Epithelial cell of esophagus (primary cell): ENCODE data around the gene SLC38A10.

ENCODE experiments used
- DNase-seq: peaks from one replicate; pipeline ENCODE4 v3.0.0; 2010; ENCODE audit warnings: low read depth
- H3K4me3 ChIP-seq: 2 replicates; pipeline ENCODE4 v1.5.1; 2011; ENCODE audit warnings: mild to moderate bottlenecking, low read length, control low read depth
- CTCF ChIP-seq: IDR thresholded peaks from 2 replicates; pipeline ENCODE4 v1.5.1; 2011; ENCODE audit warnings: low read depth, mild to moderate bottlenecking, low read length, control low read depth, inconsistent platforms; ENCODE audit not compliant: insufficient read depth; ENCODE audit errors: missing control alignments

SLC38A10 gene

GRCh38 chr17:81236784-81237183 lies 58.3 kb downstream of the SLC38A10 start:
- no peak for DNase-seq
- H3K4me3 ChIP-seq: no peak overlapping the region
- no peak for TF ChIP-seq CTCF

GRCh38 chr17:81235822-81236740 lies 59.0 kb downstream of the SLC38A10 start:
- TF ChIP-seq CTCF: no peak
- no peak for DNase-seq
- no peak overlapping the region for H3K4me3 ChIP-seq

DNA sequence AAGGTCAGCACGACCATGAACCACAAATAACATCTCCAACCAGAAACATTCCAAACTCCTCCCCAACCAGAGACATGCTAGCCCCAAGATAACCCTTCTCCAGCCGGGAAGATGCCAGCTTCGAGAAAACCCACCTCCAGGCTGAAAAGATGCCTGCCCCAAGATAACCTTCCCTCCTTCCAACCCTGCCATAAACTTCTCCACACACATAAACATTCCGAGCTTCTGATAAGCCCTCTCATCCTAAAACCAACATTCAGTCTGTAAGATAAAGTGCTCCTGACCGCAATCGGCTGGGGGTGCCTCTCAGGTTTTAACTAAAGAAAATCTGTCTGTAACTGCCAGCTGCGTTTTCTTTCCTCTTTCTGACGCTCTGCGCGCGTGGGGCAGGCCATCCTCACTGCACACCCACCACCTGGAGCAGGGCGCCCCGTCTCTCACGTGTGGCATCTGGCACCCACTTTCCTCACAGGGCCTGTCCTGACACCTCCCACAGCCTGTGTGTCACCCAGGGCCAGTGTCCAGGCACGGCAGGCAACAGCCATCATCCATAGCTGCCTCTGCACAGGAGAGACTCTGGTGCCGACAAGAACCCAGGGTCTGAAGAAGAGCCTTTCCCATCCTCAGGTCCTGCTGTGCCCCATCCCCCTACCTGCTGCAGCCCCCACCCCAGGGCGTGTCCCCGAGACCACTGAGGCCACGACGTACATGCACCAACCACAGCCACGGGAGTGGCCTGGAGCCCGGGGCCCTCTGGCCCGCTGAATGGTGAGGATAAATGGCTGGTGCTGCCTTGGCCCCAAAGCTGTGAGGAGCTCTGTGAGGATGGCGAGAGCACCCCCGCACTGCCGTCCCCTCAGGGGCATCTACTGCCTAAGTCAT lies 59.9 kb downstream of the SLC38A10 start:
- DNase-seq: no peak
- no peak for TF ChIP-seq CTCF
- H3K4me3 ChIP-seq: no peak overlapping the region

- no peak overlapping the region for H3K4me3 ChIP-seq
- DNase-seq: no peak
- no peak for TF ChIP-seq CTCF
These were observed 60.6 kb downstream of the SLC38A10 start for GRCh38 chr17:81234506-81234855.

- no peak for TF ChIP-seq CTCF
- H3K4me3 ChIP-seq: no peak overlapping the region
- no peak for DNase-seq
These were observed 61.1 kb downstream of the SLC38A10 start for GRCh38 chr17:81233811-81234505.

DNA sequence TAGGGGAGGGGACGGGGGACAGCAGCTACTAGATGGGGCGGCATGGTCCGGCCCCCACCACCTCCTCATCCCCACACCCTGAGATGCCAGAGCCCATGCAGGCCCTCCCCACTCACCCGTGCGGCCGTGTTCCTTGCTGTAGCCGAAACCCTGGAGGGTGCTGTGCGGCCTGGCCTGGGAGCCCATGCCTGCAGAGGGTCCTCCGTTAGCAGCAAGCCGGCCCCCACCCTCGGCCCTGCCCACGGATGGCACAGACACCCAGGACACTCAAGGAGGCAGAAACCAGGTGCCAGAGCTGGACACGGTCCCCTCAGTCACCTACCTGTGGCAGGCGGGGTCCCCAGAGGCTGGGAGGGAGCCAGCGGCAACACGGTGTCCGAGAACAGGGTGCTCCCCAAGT lies 61.8 kb downstream of the SLC38A10 start:
- TF ChIP-seq CTCF: no peak
- no peak overlapping the region for H3K4me3 ChIP-seq
- no peak for DNase-seq
